Measurements from ENCODE around the gene SIX1.

The SIX1 gene

DNA sequence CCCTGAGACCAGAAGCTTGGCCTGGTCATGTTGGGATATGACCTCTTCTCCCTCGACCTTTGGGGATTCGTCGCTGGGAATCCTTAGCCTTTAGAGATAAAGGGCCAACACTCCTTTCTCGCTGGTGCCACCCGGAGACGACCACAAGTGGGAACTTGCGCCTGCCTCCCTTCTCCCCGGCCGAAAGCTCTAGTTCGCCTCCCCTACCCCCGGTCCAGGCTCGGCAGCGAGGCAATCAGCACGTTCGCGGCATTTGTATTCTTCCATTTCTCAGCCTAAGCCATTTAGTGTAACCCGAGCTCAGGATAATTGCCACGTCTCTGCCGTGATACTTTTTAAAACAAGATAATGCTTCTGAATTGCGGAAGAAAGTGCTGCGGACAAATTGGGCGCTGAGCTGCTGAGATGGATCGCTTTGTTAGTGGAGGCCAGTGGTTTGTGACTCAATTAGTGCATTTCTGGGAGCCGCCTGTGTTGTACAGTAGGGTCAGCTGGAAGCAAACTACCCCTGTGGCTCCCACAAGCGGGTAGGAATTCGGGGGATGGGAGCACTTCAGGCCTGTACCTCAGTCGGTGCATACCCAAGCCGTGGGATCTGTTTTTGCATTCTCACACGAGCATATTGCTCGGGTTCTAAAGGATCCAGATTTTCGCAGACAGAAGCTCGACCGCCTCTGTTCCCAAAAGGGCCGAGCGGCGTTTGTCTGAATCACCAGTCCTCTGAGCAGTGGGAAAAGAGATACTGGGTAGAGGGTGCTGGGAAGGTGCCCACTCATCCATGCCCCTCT lies 6.8 kb upstream of the SIX1 start:
- DNase-seq (ENCODE audit: extremely low read depth in 1 of 2, low read depth in 1 of 2), result no peak

- no peak for DNase-seq (ENCODE audit: extremely low read depth in 1 of 2, low read depth in 1 of 2)
Observed at GRCh38 chr14:60655119-60655897, 6.0 kb upstream of the SIX1 start.

GRCh38 chr14:60654334-60654821 lies 5.1 kb upstream of the SIX1 start:
- DNase-seq (ENCODE audit: extremely low read depth in 1 of 2, low read depth in 1 of 2), result no peak

DNA sequence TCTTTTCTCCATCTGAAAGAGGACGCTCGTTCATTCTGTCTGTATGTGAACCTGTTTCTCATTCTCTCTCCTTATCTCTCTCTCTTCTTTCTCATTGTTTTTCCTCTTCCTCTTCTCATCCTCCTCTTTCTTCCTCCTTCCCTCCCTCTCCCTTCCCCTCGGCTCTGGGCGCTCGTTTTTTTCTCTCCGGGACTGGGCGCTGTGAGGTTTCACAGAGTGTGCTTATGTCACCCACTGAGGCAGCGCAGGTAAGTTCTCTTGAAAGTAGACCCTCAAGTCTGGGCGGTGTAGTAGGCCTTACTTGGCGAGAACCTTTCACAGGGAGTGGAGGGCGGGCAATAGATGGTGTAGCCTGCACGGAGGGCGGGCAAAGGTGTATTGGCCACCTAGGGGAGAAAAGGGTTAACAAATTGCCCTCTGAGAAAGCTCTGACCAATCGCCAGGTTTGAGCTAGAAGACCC lies 4.5 kb upstream of the SIX1 start:
- no peak for DNase-seq (ENCODE audit: extremely low read depth in 1 of 2, low read depth in 1 of 2)

- DNase-seq (ENCODE audit: extremely low read depth in 1 of 2, low read depth in 1 of 2), result no peak
Observed at GRCh38 chr14:60652674-60653651, 3.7 kb upstream of the SIX1 start.

- no peak for DNase-seq (ENCODE audit: extremely low read depth in 1 of 2, low read depth in 1 of 2)
Observed at GRCh38 chr14:60651796-60652673, 2.8 kb upstream of the SIX1 start.

GRCh38 chr14:60651086-60651795 lies 2.0 kb upstream of the SIX1 start:
- no peak for DNase-seq (ENCODE audit: extremely low read depth in 1 of 2, low read depth in 1 of 2)

DNA sequence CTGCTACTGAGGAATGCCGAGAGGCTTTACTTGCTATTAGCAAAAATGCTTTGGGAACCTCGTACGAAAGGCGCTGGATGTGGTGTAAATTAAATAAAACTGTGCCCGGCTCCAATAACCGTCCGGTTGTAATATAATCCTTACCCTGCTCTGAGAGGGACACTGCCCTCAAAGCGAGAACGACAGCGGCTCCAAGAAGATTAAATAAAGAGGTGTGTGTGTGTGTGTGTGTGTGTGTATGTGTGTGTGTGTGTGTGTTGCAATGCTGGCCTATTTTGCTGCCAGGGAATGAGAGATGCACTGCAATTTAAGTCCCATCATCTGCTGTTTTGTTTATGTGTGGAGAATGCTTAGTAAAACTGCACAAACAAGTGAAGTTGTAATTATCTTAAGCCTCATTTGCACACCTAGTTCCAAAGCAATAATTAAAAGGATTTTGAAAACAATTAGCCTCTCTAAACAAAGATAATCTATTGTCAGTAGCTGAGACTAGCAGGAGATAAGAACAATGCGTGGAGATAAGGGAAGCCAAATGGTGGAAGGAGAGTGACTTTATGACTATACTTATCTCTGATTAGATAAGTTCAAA lies 1.2 kb upstream of the SIX1 start:
- DNase-seq (ENCODE audit: extremely low read depth in 1 of 2, low read depth in 1 of 2), result no peak

DNA sequence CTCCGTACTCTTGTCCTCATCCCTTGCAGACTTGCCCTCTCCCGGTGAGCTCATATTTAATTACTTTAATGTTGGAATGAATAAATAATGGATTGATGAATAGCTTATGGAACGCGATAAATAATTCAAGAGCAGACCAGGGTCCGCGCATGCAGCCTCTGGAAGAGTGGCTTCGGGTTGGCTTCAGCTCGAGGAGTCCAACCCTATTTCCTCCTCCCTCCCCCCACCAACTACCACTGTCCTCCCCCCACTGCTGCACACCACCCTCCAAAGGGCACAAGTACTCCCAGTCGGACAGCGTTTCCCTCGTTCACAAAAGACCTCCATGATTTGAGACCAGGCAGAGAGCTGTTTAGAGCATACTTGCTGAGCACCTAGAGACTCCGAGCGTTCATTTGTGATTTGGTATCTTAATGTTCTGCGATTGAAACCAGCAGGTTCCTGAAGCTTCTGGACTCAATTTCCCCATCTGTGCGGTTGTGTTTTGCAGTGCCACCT lies 647 bp upstream of the SIX1 start:
- DNase-seq (ENCODE audit: extremely low read depth in 1 of 2, low read depth in 1 of 2), result no peak

DNA sequence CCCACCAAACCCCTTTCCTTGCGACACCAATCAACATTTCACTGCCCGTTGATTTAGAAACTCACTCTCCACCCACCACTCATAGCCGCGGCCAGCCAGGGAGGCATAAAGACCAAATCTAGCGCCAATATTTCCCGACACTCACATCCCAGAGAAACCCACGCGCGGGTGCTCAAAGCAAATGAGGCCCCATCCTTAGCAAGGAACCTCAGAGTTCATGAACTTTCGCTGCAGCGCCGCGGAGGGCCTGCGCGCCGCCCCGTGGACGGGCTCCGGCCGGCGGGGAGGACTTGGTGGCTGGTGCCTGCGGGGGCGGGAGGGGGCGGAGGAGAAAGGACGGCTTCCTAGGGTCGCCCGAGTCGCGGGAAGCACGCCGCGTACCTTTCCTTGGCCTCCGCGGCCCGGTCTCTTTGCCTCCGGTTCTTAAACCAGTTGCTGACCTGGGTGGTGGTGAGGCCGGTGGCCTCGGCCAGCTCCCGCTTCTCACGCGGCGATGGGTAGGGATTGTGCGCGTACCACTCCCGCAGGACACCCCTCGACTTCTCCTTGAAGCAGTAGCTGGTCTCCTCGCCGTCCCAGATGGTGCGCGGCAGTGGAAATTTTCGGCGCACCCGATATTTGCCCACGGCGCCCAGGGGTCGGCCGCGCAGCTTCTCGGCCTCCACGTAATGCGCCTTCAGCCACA lies 886 bp downstream of the SIX1 start:
- DNase-seq (ENCODE audit: extremely low read depth in 1 of 2, low read depth in 1 of 2), result no peak

GRCh38 chr14:60647837-60648248 lies 1.4 kb downstream of the SIX1 start:
- DNase-seq (ENCODE audit: extremely low read depth in 1 of 2, low read depth in 1 of 2), result no peak

DNA sequence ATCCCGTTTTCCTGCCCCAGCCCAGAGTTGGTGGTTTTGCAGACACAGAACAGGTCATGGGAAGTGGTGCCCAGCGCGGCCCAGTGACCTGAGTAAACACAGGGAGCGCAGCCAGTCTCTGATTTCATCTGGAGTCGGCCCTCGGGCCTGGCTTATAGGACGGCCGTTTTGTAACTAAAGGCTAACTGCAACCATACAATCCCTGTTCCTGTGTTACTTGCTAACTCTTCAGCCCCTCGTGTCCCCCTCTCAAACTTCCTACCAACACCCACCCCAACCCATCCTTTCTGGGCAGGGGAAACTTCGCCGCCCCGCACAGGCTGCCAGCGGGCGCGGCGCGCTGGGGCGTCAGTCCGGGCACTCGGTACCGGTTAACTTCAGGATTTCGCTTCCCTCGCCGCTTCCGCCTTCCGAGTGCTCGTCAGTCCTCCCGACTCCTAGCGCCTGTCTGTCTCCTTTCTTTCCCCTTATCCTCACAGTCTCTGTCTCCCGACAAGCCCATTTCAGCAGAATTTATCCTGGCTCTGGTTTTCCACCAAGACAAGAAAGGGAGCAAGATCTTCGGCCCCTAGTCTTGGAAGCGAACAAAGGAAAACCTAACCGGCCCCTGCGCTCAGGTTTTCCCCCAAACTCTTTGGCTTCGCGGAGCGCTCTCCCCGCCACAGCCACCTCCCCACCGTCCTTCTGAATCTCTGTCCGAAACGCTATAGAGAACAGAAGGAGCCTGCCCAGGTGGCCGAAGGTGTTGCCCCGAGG lies 2.0 kb downstream of the SIX1 start:
- DNase-seq (ENCODE audit: extremely low read depth in 1 of 2, low read depth in 1 of 2), result no peak

GRCh38 chr14:60646226-60646818 lies 3.0 kb downstream of the SIX1 start:
- no peak for DNase-seq (ENCODE audit: extremely low read depth in 1 of 2, low read depth in 1 of 2)

DNA sequence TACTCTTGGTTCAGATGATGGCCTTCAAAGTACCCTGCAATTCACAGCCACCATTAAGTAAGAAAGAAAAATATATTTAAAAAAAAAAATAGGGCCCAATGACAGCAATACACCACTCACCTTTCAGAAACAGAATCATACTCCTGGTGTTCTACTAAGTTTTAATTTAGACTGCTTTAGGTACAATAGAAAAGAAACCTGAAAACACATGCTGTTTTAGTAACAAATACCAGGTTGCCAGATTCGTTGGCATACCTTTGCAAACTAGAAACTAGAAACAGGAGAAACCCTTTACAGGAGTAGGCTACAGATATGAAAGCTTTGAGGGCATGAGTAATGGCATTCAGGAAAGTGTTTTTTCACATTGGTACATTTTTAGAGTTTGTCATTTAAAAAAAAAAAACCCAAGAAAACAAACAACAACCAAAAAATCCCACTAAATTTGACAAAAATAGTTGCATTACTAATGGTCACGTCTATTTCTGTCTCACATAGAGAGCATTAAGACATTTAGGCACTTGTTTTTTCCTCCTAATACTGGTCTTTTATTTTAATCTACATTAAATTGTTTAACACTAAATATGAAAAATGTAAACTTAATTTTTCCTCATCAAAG lies 4.0 kb downstream of the SIX1 start:
- DNase-seq (ENCODE audit: extremely low read depth in 1 of 2, low read depth in 1 of 2), result no peak

DNA sequence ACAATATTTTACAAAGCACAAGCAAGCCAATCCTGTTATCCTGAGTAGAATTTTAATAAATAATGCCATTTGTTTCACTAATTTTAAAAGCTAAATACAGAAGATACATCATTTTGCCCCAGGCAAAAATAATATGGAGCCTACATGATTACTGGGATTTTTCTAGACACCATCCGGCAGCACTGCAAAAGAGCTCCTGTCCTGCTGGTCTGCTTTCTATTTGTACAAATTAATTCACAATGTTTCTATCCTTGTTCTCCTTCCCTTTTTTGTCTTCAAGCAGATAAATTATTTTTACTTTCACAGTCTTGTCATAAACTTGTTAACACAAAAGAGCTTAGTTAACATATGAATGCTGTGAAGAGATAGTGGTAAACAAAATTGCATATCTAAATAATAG lies 4.6 kb downstream of the SIX1 start:
- DNase-seq (ENCODE audit: extremely low read depth in 1 of 2, low read depth in 1 of 2), result no peak

GRCh38 chr14:60643463-60644314 lies 5.6 kb downstream of the SIX1 start:
- DNase-seq (ENCODE audit: extremely low read depth in 1 of 2, low read depth in 1 of 2), result no peak

All from stimulated activated CD8-positive, alpha-beta memory T cell treated with anti-CD3 and anti-CD28 coated beads, Interleukin-7, amount 100 ng/mL, for 48 hours (primary cell).